Testis (tissue), 3 donors: ENCODE measurements around the gene MACROD1. TPM values are rescaled to one million over a fixed set of nuclear protein-coding genes. Genes with fewer than 3 reads are reported as not detected.

Experiments used
- DNase-seq: peaks from one replicate; pipeline ENCODE4 v3.0.0-alpha.2; 2019
- H3K27ac ChIP-seq, 2 donors: fragments of 200-600 bp; sonication (generic); one replicate each; pipeline ENCODE4 v1.5.1; 2019
- H3K27me3 ChIP-seq: fragments of 200-600 bp; sonication (generic); one replicate; pipeline ENCODE4 v1.5.1; 2019
- H3K36me3 ChIP-seq: fragments of 200-600 bp; sonication (generic); one replicate; pipeline ENCODE4 v1.5.1; 2017; ENCODE audit warnings: low read depth; ENCODE audit errors: missing control alignments
- H3K4me1 ChIP-seq: fragments of 200-600 bp; sonication (generic); one replicate; pipeline ENCODE4 v1.5.1; 2019
- H3K4me3 ChIP-seq, 2 donors: fragments of 200-600 bp; sonication (generic); one replicate each; pipeline ENCODE4 v1.5.1; 2017 to 2019
- H3K9me3 ChIP-seq: fragments of 200-600 bp; sonication (generic); one replicate; pipeline ENCODE4 v1.5.1; 2017
- CTCF ChIP-seq, 3 experiments: fragments of 450-650 bp in 2 of 3; fragments of 200-600 bp in 1 of 3; sonication (generic) in 1 of 3; IDR thresholded peaks; one replicate each; pipeline ENCODE4 v1.5.1; 2016 to 2019; ENCODE audit warnings: antibody characterized with exemption in 3 of 3, mild to moderate bottlenecking in 2 of 3, moderate library complexity in 1 of 3
- POLR2A ChIP-seq: fragments of 450-650 bp; IDR thresholded peaks from one replicate; pipeline ENCODE4 v1.6.1; 2017; ENCODE audit warnings: antibody characterized with exemption, mild to moderate bottlenecking, moderate library complexity
- WGBS, 2 donors: methylation state at CpG; one replicate each; pipeline ENCODE4 v1.1.5; 2018; 5-methylcytosine and 5-hydroxymethylcytosine counted together
- intact Hi-C: fragments of 100-400 bp; cut with DNase I; formaldehyde crosslinking; loops from one replicate; pipeline ENCODE4 v1.15.1; 2023; ENCODE audit warnings: low total_unique reads
- polyA plus RNA-seq: library from polyadenylated mRNA; stranded (reverse); fragments of 350-450 nt; fragmentation: Illumina TruSeq; extraction: RNeasy Lipid Tissue Mini Kit (QIAGEN cat#74804); gene quantifications from one replicate; pipeline ENCODE4 v1.2.3, GENCODE V29; 2014; ENCODE audit warnings: low read depth, low replicate concordance; ENCODE audit not compliant: insufficient read depth
- small RNA-seq, 2 donors: library from RNA; depleted of rRNA; stranded (forward); fragments of <200 nt; gene quantifications; one replicate each; pipeline ENCODE3, GENCODE V24; 2016
- total RNA-seq, 2 donors: library from RNA; depleted of rRNA; stranded (reverse); fragments of >200 nt; gene quantifications; one replicate each; pipeline ENCODE4 v1.2.3, GENCODE V29; 2016

The MACROD1 gene
- total and polyA plus RNA-seq, 3 donors from 2014 or later, result 13.3 to 15.3 (median 14.1) TPM

GRCh38 chr11:63951779-63952536 lies 214.0 kb downstream of the MACROD1 start:
- TF ChIP-seq POLR2A, result no peak
- no peak for TF ChIP-seq CTCF (IDR thresholded peaks at IDR 0.05)
- intact Hi-C loops, result no loop called here
- DNase-seq, result no peak
- Histone ChIP-seq H3K9me3 (no peaks in the 10 kb centered on the region), H3K27ac (no peak overlapping the region), H3K27me3 (no peaks in the 10 kb centered on the region), H3K4me1 (no peaks in the 10 kb centered on the region), H3K36me3 (no peaks in the 10 kb centered on the region), H3K4me3 (no peak overlapping the region)
- 82 to 84% methylated on average over 20 of the region's 20 CpGs for WGBS, 2 donors

Small RNAs within 50 kb of the gene (small RNA-seq; reads per million reads assigned to genes)
- 0 reads per million in 2 donors for gene RNU6-45P

Other genes with a start within 250 kb of the MACROD1 start
- 1 to 10 TPM; 3.9 to 6.3 TPM for gene RCOR2, start 248.9 kb downstream of the MACROD1 start, total RNA-seq
- gene RCOR2, start 248.9 kb downstream of the MACROD1 start, polyA plus RNA-seq, result 7.9 TPM
- gene NAA40, start 227.1 kb downstream of the MACROD1 start, total RNA-seq, result 10 to 100 TPM; 44.8 to 57.5 TPM
- gene NAA40, start 227.1 kb downstream of the MACROD1 start, polyA plus RNA-seq, result 49.7 TPM
- gene COX8A, start 191.5 kb downstream of the MACROD1 start, total RNA-seq, result 100 to 1,000 TPM; 438 to 536 TPM
- 212 TPM for gene COX8A, start 191.5 kb downstream of the MACROD1 start, polyA plus RNA-seq
- 100 to 1,000 TPM; 121 to 145 TPM for gene OTUB1, start 179.7 kb downstream of the MACROD1 start, total RNA-seq
- gene OTUB1, start 179.7 kb downstream of the MACROD1 start, polyA plus RNA-seq, result 115 TPM
- gene FLRT1, start 130.2 kb downstream of the MACROD1 start, total RNA-seq, result under 1 TPM; 0.74 to 0.79 TPM
- gene FLRT1, start 130.2 kb downstream of the MACROD1 start, polyA plus RNA-seq, result 0.67 TPM
- gene STIP1, start 20.1 kb upstream of the MACROD1 start, total RNA-seq, result 100 to 1,000 TPM; 221 to 247 TPM
- 267 TPM for gene STIP1, start 20.1 kb upstream of the MACROD1 start, polyA plus RNA-seq
- 1 to 10 TPM; 7.2 to 8.2 TPM for gene FERMT3, start 40.6 kb upstream of the MACROD1 start, total RNA-seq
- 10.9 TPM for gene FERMT3, start 40.6 kb upstream of the MACROD1 start, polyA plus RNA-seq
- gene TRPT1, start 60.1 kb upstream of the MACROD1 start, total RNA-seq, result 10 to 100 TPM; 56.5 to 65.4 TPM
- gene TRPT1, start 60.1 kb upstream of the MACROD1 start, polyA plus RNA-seq, result 93.7 TPM
- 10 to 100 TPM; 50.9 to 52.7 TPM for gene NUDT22, start 60.2 kb upstream of the MACROD1 start, total RNA-seq
- 19.0 TPM for gene NUDT22, start 60.2 kb upstream of the MACROD1 start, polyA plus RNA-seq
- 100 to 1,000 TPM; 105 to 254 TPM for gene DNAJC4, start 64.4 kb upstream of the MACROD1 start, total RNA-seq
- gene DNAJC4, start 64.4 kb upstream of the MACROD1 start, polyA plus RNA-seq, result 303 TPM
- gene VEGFB, start 68.5 kb upstream of the MACROD1 start, total RNA-seq, result 10 to 100 TPM; 19.1 to 47.8 TPM
- 57.3 TPM for gene VEGFB, start 68.5 kb upstream of the MACROD1 start, polyA plus RNA-seq
- gene FKBP2, start 75.0 kb upstream of the MACROD1 start, total RNA-seq, result 100 to 1,000 TPM; 151 to 159 TPM
- gene FKBP2, start 75.0 kb upstream of the MACROD1 start, polyA plus RNA-seq, result 159 TPM
- 10 to 100 TPM; 53.4 to 67.3 TPM for gene PPP1R14B, start 80.8 kb upstream of the MACROD1 start, total RNA-seq
- 72.0 TPM for gene PPP1R14B, start 80.8 kb upstream of the MACROD1 start, polyA plus RNA-seq
- 10 to 100 TPM; 29.6 to 45.4 TPM for gene PLCB3, start 85.4 kb upstream of the MACROD1 start, total RNA-seq
- 14.2 TPM for gene PLCB3, start 85.4 kb upstream of the MACROD1 start, polyA plus RNA-seq
- gene BAD, start 118.6 kb upstream of the MACROD1 start, total RNA-seq, result 100 to 1,000 TPM in 1 of 2 donors, 10 to 100 TPM in 1; 88.7 to 110 TPM
- 85.2 TPM for gene BAD, start 118.6 kb upstream of the MACROD1 start, polyA plus RNA-seq
- 100 to 1,000 TPM; 204 to 230 TPM for gene GPR137, start 119.7 kb upstream of the MACROD1 start, total RNA-seq
- 390 TPM for gene GPR137, start 119.7 kb upstream of the MACROD1 start, polyA plus RNA-seq
- under 1 TPM in 1 of 2 donors, not detected in 1; 0.24 TPM for gene KCNK4, start 125.2 kb upstream of the MACROD1 start, total RNA-seq
- gene KCNK4, start 125.2 kb upstream of the MACROD1 start, polyA plus RNA-seq, result not detected
- gene CATSPERZ, start 134.2 kb upstream of the MACROD1 start, total RNA-seq, result 100 to 1,000 TPM; 278 to 484 TPM
- gene CATSPERZ, start 134.2 kb upstream of the MACROD1 start, polyA plus RNA-seq, result 1,116 TPM
- gene ESRRA, start 139.4 kb upstream of the MACROD1 start, total RNA-seq, result 10 to 100 TPM; 19.3 to 22.0 TPM
- gene ESRRA, start 139.4 kb upstream of the MACROD1 start, polyA plus RNA-seq, result 13.7 TPM
- gene TRMT112, start 151.4 kb upstream of the MACROD1 start, total RNA-seq, result 100 to 1,000 TPM; 303 to 340 TPM
- gene TRMT112, start 151.4 kb upstream of the MACROD1 start, polyA plus RNA-seq, result 275 TPM
- 100 to 1,000 TPM; 189 to 271 TPM for gene PRDX5, start 152.0 kb upstream of the MACROD1 start, total RNA-seq
- gene PRDX5, start 152.0 kb upstream of the MACROD1 start, polyA plus RNA-seq, result 287 TPM
- gene CCDC88B, start 174.1 kb upstream of the MACROD1 start, total RNA-seq, result 10 to 100 TPM; 16.6 to 23.5 TPM
- 28.5 TPM for gene CCDC88B, start 174.1 kb upstream of the MACROD1 start, polyA plus RNA-seq
- gene RPS6KA4, start 193.0 kb upstream of the MACROD1 start, total RNA-seq, result 10 to 100 TPM; 15.6 TPM
- gene RPS6KA4, start 193.0 kb upstream of the MACROD1 start, polyA plus RNA-seq, result 9.2 TPM